Measurements from ENCODE around the gene SACM1L. TPM values are rescaled to one million over a fixed set of nuclear protein-coding genes. Genes with fewer than 3 reads are reported as not detected.
"Not testable (repeated sequence)": the region's sequence is repeated elsewhere in the genome, so short reads cannot be mapped to it uniquely, and the experiment has no call there.

SACM1L gene
- total RNA-seq, 4 donors from 2014 or later: 43.5 to 64.7 (median 54.3) TPM

DNA sequence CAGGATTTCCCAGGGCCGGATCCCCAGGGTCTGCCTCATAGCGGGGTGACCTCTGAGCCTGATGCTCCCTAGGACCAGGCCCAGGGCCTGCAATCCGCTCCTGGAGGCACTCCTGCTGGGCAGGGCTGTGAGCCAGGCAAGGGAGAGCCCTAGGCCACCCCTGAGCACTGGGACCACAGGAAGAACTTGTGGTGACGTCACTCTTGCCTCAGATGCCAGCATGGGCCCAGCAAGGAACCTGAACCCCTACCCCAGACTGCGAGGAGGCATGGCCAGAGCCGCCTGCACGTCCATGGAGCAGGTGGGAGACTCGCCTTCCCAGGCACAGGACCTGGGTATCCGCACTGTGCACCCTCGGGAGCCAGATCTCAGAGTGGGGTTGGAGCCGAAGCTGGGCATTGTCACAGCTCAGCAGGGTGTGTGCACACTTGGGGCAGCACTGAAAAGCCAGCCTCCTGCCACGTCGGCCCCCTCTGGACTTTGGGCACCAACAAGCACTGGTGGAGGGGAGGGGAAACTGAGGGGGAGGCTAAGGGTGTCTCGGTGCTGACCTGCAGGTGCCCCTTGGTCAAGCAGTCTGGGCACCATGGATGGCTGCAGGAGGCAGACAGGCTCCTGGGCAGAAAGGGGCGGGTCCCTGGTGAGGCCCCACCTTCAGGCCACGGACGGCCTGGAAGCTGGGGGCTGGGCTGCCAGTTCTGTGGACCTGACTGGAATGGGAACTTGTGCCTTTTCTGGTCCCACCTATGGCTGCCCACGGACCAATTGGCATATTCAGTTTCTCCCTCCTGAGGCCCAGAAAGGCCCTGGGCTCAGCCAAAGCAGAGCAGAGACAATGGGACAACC, 57.8 kb downstream of the SACM1L start:
- TF ChIP-seq EP300 (IDR thresholded peaks at IDR 0.05) (no peak), POLR2A (IDR thresholded peaks at IDR 0.05) (no peak)
- TF ChIP-seq, protein P1, sequence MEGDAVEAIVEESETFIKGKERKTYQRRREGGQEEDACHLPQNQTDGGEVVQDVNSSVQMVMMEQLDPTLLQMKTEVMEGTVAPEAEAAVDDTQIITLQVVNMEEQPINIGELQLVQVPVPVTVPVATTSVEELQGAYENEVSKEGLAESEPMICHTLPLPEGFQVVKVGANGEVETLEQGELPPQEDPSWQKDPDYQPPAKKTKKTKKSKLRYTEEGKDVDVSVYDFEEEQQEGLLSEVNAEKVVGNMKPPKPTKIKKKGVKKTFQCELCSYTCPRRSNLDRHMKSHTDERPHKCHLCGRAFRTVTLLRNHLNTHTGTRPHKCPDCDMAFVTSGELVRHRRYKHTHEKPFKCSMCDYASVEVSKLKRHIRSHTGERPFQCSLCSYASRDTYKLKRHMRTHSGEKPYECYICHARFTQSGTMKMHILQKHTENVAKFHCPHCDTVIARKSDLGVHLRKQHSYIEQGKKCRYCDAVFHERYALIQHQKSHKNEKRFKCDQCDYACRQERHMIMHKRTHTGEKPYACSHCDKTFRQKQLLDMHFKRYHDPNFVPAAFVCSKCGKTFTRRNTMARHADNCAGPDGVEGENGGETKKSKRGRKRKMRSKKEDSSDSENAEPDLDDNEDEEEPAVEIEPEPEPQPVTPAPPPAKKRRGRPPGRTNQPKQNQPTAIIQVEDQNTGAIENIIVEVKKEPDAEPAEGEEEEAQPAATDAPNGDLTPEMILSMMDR (IDR thresholded peaks at IDR 0.05): no peak
- DNase-seq (ENCODE audit: low spot score in 2 of 2): no peak
- 87 to 88% methylated on average over 8 to 18 of the region's 18 CpGs for WGBS, 2 donors
- H3K4me1 ChIP-seq: no peaks in the 10 kb centered on the region
- no peak overlapping the region for H3K27ac ChIP-seq
- peaks cover 0 to 60% (median 0%) of the 10 kb centered on the region in 3 donors for H3K36me3 ChIP-seq
- H3K9me3 ChIP-seq: no peaks in the 10 kb centered on the region
- no peak overlapping the region for H3K4me3 ChIP-seq
- H3K27me3 ChIP-seq: no peaks in the 10 kb centered on the region

DNA sequence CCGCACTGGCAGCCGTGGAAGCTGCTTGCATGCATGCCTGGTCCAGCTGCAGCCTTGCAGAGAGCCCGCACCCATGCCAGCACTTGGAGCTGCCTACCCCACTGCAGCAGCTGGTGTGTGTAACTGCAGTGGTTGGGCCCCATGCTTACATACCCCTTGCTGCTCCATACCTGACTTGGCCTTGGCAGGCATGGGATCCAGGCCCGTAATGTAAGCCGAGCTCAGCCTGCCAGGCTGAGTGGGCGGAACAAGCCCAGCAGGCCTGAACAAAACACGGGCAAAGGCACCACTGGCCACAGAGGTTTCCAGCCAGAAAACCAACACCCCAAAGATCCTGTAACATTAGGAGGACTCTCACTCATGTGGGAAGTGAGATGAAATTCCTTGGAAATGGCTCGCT, 58.9 kb downstream of the SACM1L start:
- H3K4me1 ChIP-seq: no peaks in the 10 kb centered on the region
- no peaks in the 10 kb centered on the region for H3K9me3 ChIP-seq
- H3K36me3 ChIP-seq: peaks cover 0 to 50% (median 0%) of the 10 kb centered on the region in 3 donors
- H3K4me3 ChIP-seq: no peak overlapping the region
- DNase-seq (ENCODE audit: low spot score in 2 of 2): no peak
- H3K27ac ChIP-seq: no peak overlapping the region
- no peaks in the 10 kb centered on the region for H3K27me3 ChIP-seq
- TF ChIP-seq, protein P1 (IDR thresholded peaks at IDR 0.05): no peak
- no peak for TF ChIP-seq POLR2A (IDR thresholded peaks at IDR 0.05)
- no peak for TF ChIP-seq EP300 (IDR thresholded peaks at IDR 0.05)
- 76 to 82% methylated on average over 8 of the region's 8 CpGs for WGBS, 2 donors

DNA sequence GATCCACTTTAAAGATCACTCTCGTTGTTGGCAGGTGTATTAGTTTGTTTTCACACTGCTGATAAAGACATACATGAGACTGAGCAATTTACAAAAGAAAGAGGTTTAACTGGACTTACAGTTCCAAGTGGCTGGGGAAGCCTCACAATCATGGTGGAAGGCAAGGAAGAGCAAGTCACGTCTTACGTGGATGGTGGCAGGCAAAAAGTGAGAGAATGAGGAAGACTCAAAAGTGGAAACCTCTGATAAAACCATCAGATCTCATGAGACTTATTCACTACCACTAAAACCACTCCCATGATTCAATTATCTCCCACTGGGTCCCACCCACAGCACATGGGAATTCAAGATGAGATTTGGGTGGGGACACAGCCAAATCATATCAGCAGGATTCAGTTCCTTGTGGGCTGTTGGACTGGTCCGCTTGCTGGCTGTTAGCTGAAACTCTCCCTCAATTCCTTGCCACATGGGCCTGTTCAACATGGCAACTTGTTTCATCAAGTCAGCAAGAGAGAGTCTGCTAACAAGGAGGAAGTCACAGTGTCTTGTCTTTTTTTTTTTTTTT, 59.9 kb downstream of the SACM1L start:
- WGBS, 2 donors: 92 to 93% methylated on average over 4 of the region's 4 CpGs
- not testable (repeated sequence) for H3K9me3 ChIP-seq; DNase-seq (ENCODE audit: low spot score in 2 of 2); H3K4me1 ChIP-seq; H3K4me3 ChIP-seq; H3K27ac ChIP-seq; H3K27me3 ChIP-seq
- peaks cover 0 to 40% (median 0%) of the 10 kb centered on the region in 3 donors for H3K36me3 ChIP-seq

DNA sequence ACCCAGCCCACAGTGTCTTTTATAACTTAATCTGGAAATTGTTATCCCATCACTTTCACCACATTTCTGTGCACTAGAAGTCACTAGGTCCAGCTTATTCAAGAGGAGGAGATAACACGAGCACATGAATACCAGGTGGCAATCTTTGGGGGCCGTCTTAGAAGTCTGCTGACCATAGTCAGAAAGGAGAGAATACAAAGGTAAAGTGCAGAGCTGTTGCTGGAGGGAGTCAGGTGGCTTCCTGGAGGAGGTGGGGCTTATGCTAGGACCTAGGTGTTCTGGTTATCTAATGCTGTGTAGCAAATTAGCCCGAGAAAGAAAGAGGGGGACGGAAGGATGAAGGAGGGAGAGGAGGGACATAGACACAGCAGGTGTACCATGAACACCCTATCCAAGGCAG, 60.7 kb downstream of the SACM1L start:
- no peaks in the 10 kb centered on the region for H3K4me1 ChIP-seq
- H3K9me3 ChIP-seq: no peaks in the 10 kb centered on the region
- TF ChIP-seq POLR2A (IDR thresholded peaks at IDR 0.05) (no peak), EP300 (IDR thresholded peaks at IDR 0.05) (no peak)
- TF ChIP-seq, protein P1 (IDR thresholded peaks at IDR 0.05): no peak
- no peak overlapping the region for H3K4me3 ChIP-seq
- H3K27me3 ChIP-seq: no peaks in the 10 kb centered on the region
- DNase-seq (ENCODE audit: low spot score in 2 of 2): no peak
- H3K36me3 ChIP-seq: peaks cover 0 to 32% (median 0%) of the 10 kb centered on the region in 3 donors
- 80 to 82% methylated on average over 4 of the region's 4 CpGs for WGBS, 2 donors
- no peak overlapping the region for H3K27ac ChIP-seq

DNA sequence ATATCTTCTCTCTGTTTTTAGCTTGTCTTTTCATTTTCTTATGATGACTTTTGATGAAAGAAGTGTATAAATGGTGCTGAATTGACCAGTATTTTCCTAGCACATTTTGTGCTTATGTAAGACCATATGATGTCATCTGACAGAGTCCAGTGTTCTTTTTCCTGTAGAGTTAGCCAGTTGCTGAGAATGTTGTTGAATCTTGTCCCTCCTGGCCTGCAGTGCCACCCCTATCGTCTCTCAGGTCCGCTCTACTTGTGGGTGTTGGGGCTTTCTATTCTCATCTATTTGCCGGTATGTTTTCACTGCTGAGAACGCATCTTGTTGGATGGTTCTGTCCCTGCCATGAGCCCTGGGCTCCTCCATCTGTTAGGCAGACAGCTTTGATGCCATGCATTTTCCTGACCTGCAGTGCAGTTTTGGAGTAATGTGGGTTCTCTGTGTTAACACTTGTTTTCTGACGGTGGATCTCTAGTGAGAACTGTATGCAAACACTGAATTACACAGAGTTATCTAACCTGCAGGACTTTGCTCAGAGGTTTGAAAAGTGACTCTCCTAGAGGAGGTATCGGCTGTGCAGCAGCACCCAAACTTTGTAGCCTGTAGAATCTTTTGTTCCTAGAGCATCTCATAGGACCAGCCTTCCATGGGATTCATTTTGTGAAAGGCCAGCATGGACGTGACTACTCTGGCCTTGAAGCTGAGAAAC, 62.5 kb downstream of the SACM1L start:
- no peak for DNase-seq (ENCODE audit: low spot score in 2 of 2)
- Histone ChIP-seq H3K27me3 (no peaks in the 10 kb centered on the region), H3K36me3 (peaks cover 0 to 14% (median 0%) of the 10 kb centered on the region in 3 donors), H3K4me1 (no peaks in the 10 kb centered on the region), H3K4me3 (no peak overlapping the region), H3K27ac (no peak overlapping the region), H3K9me3 (no peaks in the 10 kb centered on the region)
- TF ChIP-seq POLR2A (IDR thresholded peaks at IDR 0.05): no peak
- TF ChIP-seq, protein P1 (IDR thresholded peaks at IDR 0.05): no peak
- no peak for TF ChIP-seq EP300 (IDR thresholded peaks at IDR 0.05)
- 90 to 91% methylated on average over 7 of the region's 7 CpGs for WGBS, 2 donors

All from tibial nerve (tissue), 4 donors.